Measurements from ENCODE around the gene HDAC7.
A peak's percentile ranks its signal among the peaks of the same experiment; 100 is the strongest.

The HDAC7 gene

GRCh38 chr12:47777741-47778558 lies 41.8 kb downstream of the HDAC7 start:
- H3K9me3 ChIP-seq (ENCODE audit: control insufficient read depth, insufficient read depth, low read length) = no peaks in the 10 kb centered on the region
- H3K4me3 ChIP-seq (ENCODE audit: low read length) = no peak overlapping the region
- no peaks in the 10 kb centered on the region for H3K27me3 ChIP-seq (ENCODE audit: control insufficient read depth, insufficient read depth, low read length)
- no peak for DNase-seq (ENCODE audit: low read depth, low spot score)
- H3K36me3 ChIP-seq (ENCODE audit: control insufficient read depth, insufficient read depth, low read length) = 0 out of 2 replicates have a peak, but pooled peaks cover 2% of the 10 kb centered on the region
- no peak overlapping the region for H3K27ac ChIP-seq (ENCODE audit: low read length)
- H3K4me1 ChIP-seq (ENCODE audit: control insufficient read depth, insufficient read depth, low read length) = peaks cover 7% of the 10 kb centered on the region
- WGBS (ENCODE audit: insufficient coverage, insufficient read length) = no CpG with 5 or more reads among the region's 9 CpGs

- H3K36me3 ChIP-seq (ENCODE audit: control insufficient read depth, insufficient read depth, low read length) = no peaks in the 10 kb centered on the region
- no peaks in the 10 kb centered on the region for H3K9me3 ChIP-seq (ENCODE audit: control insufficient read depth, insufficient read depth, low read length)
- no peak for DNase-seq (ENCODE audit: low read depth, low spot score)
- no peak overlapping the region for H3K4me3 ChIP-seq (ENCODE audit: low read length)
- WGBS (ENCODE audit: insufficient coverage, insufficient read length) = no CpG with 5 or more reads among the region's 1 CpG
- no peaks in the 10 kb centered on the region for H3K27me3 ChIP-seq (ENCODE audit: control insufficient read depth, insufficient read depth, low read length)
- H3K27ac ChIP-seq (ENCODE audit: low read length) = no peak overlapping the region
- peaks cover 7% of the 10 kb centered on the region for H3K4me1 ChIP-seq (ENCODE audit: control insufficient read depth, insufficient read depth, low read length)
Measured at GRCh38 chr12:47777151-47777550, 42.6 kb downstream of the HDAC7 start.

- Histone ChIP-seq H3K9me3 (ENCODE audit: control insufficient read depth, insufficient read depth, low read length) (no peaks in the 10 kb centered on the region), H3K4me3 (ENCODE audit: low read length) (no peak overlapping the region), H3K27me3 (ENCODE audit: control insufficient read depth, insufficient read depth, low read length) (no peaks in the 10 kb centered on the region), H3K27ac (ENCODE audit: low read length) (no peak overlapping the region), H3K4me1 (ENCODE audit: control insufficient read depth, insufficient read depth, low read length) (peaks cover 7% of the 10 kb centered on the region), H3K36me3 (ENCODE audit: control insufficient read depth, insufficient read depth, low read length) (no peaks in the 10 kb centered on the region)
- no CpG with 5 or more reads among the region's 5 CpGs for WGBS (ENCODE audit: insufficient coverage, insufficient read length)
- DNase-seq (ENCODE audit: low read depth, low spot score) = no peak
Measured at GRCh38 chr12:47776471-47777143, 43.1 kb downstream of the HDAC7 start.

GRCh38 chr12:47775100-47775911 lies 44.4 kb downstream of the HDAC7 start:
- no CpG with 5 or more reads among the region's 10 CpGs for WGBS (ENCODE audit: insufficient coverage, insufficient read length)
- no peaks in the 10 kb centered on the region for H3K9me3 ChIP-seq (ENCODE audit: control insufficient read depth, insufficient read depth, low read length)
- DNase-seq (ENCODE audit: low read depth, low spot score) = no peak
- no peak overlapping the region for H3K4me3 ChIP-seq (ENCODE audit: low read length)
- no peak overlapping the region for H3K27ac ChIP-seq (ENCODE audit: low read length)
- no peaks in the 10 kb centered on the region for H3K27me3 ChIP-seq (ENCODE audit: control insufficient read depth, insufficient read depth, low read length)
- H3K36me3 ChIP-seq (ENCODE audit: control insufficient read depth, insufficient read depth, low read length) = no peaks in the 10 kb centered on the region
- H3K4me1 ChIP-seq (ENCODE audit: control insufficient read depth, insufficient read depth, low read length) = peaks cover 7% of the 10 kb centered on the region

DNA sequence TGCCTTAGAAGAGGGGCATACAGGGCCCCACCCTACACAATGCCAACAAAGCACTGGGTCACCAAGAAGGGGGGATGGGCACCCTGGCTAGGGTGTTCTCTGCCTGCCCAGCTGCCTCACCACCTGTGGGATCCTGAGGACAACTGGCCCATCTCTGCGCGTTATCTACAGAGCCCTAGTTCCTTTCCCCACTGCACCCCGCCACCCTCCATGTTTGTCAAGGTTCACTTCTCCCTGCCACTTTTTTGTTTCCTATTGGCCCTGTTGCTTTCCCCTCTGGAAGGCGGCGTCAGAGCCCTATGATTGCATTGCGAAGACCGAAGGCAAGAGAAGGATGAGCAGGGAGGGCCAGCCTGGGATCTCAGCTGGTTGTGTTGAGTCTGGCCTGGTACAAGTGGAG lies 45.0 kb downstream of the HDAC7 start:
- H3K4me1 ChIP-seq (ENCODE audit: control insufficient read depth, insufficient read depth, low read length) = peaks cover 7% of the 10 kb centered on the region
- no peaks in the 10 kb centered on the region for H3K27me3 ChIP-seq (ENCODE audit: control insufficient read depth, insufficient read depth, low read length)
- no peaks in the 10 kb centered on the region for H3K9me3 ChIP-seq (ENCODE audit: control insufficient read depth, insufficient read depth, low read length)
- H3K27ac ChIP-seq (ENCODE audit: low read length) = no peak overlapping the region
- no peaks in the 10 kb centered on the region for H3K36me3 ChIP-seq (ENCODE audit: control insufficient read depth, insufficient read depth, low read length)
- no peak overlapping the region for H3K4me3 ChIP-seq (ENCODE audit: low read length)
- WGBS (ENCODE audit: insufficient coverage, insufficient read length) = no CpG with 5 or more reads among the region's 7 CpGs
- DNase-seq (ENCODE audit: low read depth, low spot score) = no peak

GRCh38 chr12:47773858-47774580 lies 45.7 kb downstream of the HDAC7 start:
- H3K4me3 ChIP-seq (ENCODE audit: low read length) = peak overlapping the region; percentile 43; the same call in 1 of the 2 replicates
- no CpG with 5 or more reads among the region's 14 CpGs for WGBS (ENCODE audit: insufficient coverage, insufficient read length)
- peaks cover 7% of the 10 kb centered on the region for H3K4me1 ChIP-seq (ENCODE audit: control insufficient read depth, insufficient read depth, low read length)
- no peaks in the 10 kb centered on the region for H3K36me3 ChIP-seq (ENCODE audit: control insufficient read depth, insufficient read depth, low read length)
- DNase-seq (ENCODE audit: low read depth, low spot score) = no peak
- H3K9me3 ChIP-seq (ENCODE audit: control insufficient read depth, insufficient read depth, low read length) = no peaks in the 10 kb centered on the region
- H3K27ac ChIP-seq (ENCODE audit: low read length) = no peak overlapping the region
- H3K27me3 ChIP-seq (ENCODE audit: control insufficient read depth, insufficient read depth, low read length) = no peaks in the 10 kb centered on the region

- H3K27me3 ChIP-seq (ENCODE audit: control insufficient read depth, insufficient read depth, low read length) = no peaks in the 10 kb centered on the region
- H3K36me3 ChIP-seq (ENCODE audit: control insufficient read depth, insufficient read depth, low read length) = no peaks in the 10 kb centered on the region
- H3K4me3 ChIP-seq (ENCODE audit: low read length) = peak within 1 kb of the TSS; percentile 43; the same call in 1 of the 2 replicates
- no peak for DNase-seq (ENCODE audit: low read depth, low spot score)
- no peaks in the 10 kb centered on the region for H3K9me3 ChIP-seq (ENCODE audit: control insufficient read depth, insufficient read depth, low read length)
- no CpG with 5 or more reads among the region's 106 CpGs for WGBS (ENCODE audit: insufficient coverage, insufficient read length)
- no peak within 1 kb of the TSS for H3K27ac ChIP-seq (ENCODE audit: low read length)
- peaks cover 7% of the 10 kb centered on the region for H3K4me1 ChIP-seq (ENCODE audit: control insufficient read depth, insufficient read depth, low read length)
Measured at GRCh38 chr12:47773062-47773857, 46.4 kb downstream of the HDAC7 start, which contains the start of gene SLC48A1. Gene SLC48A1, plus strand, starts transcription at chr12:47773238. Its CDS starts 67 bp downstream, at chr12:47773305.

DNA sequence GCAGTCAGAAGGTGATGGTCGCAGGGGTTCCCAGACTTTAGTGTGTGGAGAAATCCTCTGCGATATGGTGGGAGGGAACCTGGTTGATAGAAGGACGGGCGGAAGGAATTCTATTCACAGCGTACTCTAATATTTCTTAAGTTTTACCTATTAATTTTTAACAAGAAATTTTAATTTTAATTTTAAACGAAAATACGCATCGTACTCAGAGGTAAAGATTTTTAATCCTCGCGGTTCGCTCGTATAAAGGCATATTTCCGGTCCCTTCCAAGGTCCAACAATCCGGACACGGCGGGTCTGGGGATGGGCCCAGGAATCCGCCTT lies 47.0 kb downstream of the HDAC7 start:
- Histone ChIP-seq H3K4me1 (ENCODE audit: control insufficient read depth, insufficient read depth, low read length) (peaks cover 3% of the 10 kb centered on the region; the same call in 1 of the 2 replicates), H3K27ac (ENCODE audit: low read length) (no peak overlapping the region), H3K4me3 (ENCODE audit: low read length) (no peak overlapping the region; the same call in 1 of the 2 replicates), H3K36me3 (ENCODE audit: control insufficient read depth, insufficient read depth, low read length) (no peaks in the 10 kb centered on the region), H3K27me3 (ENCODE audit: control insufficient read depth, insufficient read depth, low read length) (no peaks in the 10 kb centered on the region), H3K9me3 (ENCODE audit: control insufficient read depth, insufficient read depth, low read length) (no peaks in the 10 kb centered on the region)
- WGBS (ENCODE audit: insufficient coverage, insufficient read length) = no CpG with 5 or more reads among the region's 17 CpGs
- DNase-seq (ENCODE audit: low read depth, low spot score) = no peak

DNA sequence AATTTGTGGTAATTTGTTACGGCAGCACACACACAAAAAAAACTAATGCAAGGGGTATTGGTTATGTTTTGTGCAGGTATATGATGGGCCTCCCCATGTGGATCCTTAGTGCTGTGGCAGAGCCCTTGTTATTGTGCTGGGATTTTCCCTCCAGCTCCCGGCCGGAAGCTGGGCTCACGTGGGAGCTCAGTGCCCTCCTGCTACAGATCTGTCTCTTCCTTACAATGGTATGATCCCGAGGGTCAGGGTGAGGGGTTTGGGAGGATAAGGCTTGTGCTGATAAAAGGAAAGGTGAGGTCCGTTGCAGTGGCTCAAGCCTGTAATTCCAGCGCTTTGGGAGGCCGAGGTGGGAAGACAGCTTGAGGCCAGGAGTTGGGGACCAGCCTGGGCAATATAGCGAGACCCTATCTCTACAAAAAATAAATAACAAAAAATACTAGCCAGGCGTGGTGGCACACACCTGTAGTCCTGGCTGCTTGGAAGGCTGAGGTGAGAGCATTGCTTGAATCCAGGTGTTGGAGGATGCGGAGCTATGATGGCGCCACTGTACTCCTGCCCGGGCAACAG lies 47.5 kb downstream of the HDAC7 start:
- Histone ChIP-seq H3K36me3 (ENCODE audit: control insufficient read depth, insufficient read depth, low read length) (no peaks in the 10 kb centered on the region), H3K27me3 (ENCODE audit: control insufficient read depth, insufficient read depth, low read length) (no peaks in the 10 kb centered on the region), H3K4me3 (ENCODE audit: low read length) (no peak overlapping the region), H3K9me3 (ENCODE audit: control insufficient read depth, insufficient read depth, low read length) (no peaks in the 10 kb centered on the region), H3K27ac (ENCODE audit: low read length) (no peak overlapping the region), H3K4me1 (ENCODE audit: control insufficient read depth, insufficient read depth, low read length) (peaks cover 3% of the 10 kb centered on the region; the same call in 1 of the 2 replicates)
- no peak for DNase-seq (ENCODE audit: low read depth, low spot score)
- WGBS (ENCODE audit: insufficient coverage, insufficient read length) = no CpG with 5 or more reads among the region's 13 CpGs
